HG02678 (cell line): ENCODE results near the gene GPRIN3.
"Not testable (repeated sequence)": the region's sequence is repeated elsewhere in the genome, so short reads cannot be mapped to it uniquely, and the experiment has no call there.

Experiments used
- ATAC-seq: cut with Tn5 transposase; IDR thresholded peaks from one replicate; pipeline ENCODE4 v1.9.1; 2021; ENCODE audit warnings: mild to moderate bottlenecking, moderate library complexity; ENCODE audit not compliant: unreplicated experiment

Gene GPRIN3

DNA sequence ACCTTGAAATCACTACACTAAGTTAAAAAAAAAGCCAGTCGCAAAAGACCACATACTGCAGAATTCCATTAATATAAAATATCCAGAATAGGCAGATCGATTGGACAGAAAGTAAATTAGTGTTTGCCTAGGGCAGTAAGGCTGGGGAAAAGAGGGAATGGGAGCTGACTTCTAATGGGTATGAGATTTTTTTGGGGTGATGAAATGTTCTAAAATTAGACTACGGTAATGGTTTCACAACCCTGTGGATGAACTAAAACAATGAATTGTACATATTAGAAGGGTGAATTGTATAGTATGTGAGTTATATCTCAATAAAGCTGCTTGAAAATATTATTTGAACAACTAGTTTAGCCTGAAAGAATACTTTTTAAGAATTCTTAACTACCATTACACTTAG, 6.7 kb upstream of the GPRIN3 start:
- no peak for ATAC-seq

- ATAC-seq = no peak
Measured at GRCh38 chr4:89312066-89312465, 4.5 kb upstream of the GPRIN3 start.

GRCh38 chr4:89311433-89311832, 3.8 kb upstream of the GPRIN3 start:
- no peak for ATAC-seq

- not testable (repeated sequence) for ATAC-seq
Measured at GRCh38 chr4:89309154-89309553, 1.6 kb upstream of the GPRIN3 start.

DNA sequence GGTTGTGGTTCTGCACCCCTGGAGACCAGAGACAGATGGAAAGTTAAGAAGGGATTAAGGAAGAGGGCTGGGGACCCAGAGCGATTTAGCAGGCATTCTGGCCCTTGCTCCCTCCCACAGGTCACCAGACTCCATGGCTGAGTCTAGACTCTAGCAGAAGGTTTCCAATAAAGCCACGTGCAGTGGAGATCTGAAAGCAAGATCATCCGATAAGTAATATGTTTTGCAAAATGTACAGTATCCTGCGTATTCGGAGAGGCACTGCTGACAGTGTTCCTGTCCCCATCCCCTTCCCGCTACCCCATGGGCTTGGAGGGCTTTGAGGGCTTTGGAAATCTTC, 531 bp upstream of the GPRIN3 start:
- peak; percentile 20 for ATAC-seq

GRCh38 chr4:89307178-89307445, 488 bp downstream of the GPRIN3 start:
- no peak for ATAC-seq

DNA sequence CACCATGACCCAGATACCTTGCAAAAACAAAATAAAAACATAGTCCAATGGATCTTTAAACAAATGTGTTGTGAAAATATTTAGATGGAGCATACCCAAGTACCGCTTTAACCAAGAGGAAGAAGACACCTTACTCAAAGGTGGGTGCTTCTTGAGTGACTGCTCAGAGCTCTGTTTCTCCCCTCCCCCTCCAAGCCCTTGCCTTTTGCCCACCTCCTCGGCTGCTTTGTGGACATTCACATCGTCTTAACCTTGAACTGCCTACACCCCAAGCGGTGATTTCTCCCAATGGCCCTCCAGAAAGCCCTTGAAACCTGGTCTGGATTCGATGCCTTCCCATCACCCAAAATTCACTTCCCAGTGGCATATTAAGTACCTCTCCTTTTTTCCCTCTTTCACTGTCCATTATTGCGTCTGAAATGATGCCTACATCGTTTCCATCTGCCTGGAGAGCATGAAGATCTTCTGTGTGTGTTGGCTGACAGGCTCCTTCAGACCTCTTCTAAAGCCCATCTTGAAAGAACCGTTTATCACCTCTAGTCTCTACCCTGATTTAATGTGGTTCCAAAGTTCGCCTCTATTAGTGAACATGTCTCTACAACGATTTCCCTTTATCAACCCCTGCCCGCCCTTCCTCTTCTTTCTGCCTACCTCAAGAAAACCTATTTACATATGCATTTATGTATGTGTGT, 968 bp downstream of the GPRIN3 start:
- ATAC-seq = no peak

GRCh38 chr4:89305712-89306437, 1.7 kb downstream of the GPRIN3 start:
- ATAC-seq = no peak

DNA sequence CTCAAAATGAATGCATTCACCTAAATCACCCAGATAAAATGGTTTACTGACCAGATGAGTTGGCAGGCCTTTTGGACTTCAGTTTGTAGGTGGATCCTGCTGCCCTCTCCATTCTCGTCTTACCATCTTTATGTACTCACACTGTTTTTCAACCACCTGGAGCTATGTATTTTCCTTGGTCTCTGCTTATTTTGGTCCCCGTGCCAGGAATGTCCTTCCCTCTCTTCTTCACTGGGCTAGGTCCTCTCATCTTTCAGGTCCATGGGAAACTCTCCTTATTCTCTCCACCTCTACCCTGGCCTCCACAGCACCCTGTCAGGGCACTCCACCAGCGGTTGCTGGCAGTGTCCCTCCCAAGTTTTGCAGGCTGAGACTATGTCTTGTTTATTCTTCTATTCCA, 2.6 kb downstream of the GPRIN3 start:
- no peak for ATAC-seq

DNA sequence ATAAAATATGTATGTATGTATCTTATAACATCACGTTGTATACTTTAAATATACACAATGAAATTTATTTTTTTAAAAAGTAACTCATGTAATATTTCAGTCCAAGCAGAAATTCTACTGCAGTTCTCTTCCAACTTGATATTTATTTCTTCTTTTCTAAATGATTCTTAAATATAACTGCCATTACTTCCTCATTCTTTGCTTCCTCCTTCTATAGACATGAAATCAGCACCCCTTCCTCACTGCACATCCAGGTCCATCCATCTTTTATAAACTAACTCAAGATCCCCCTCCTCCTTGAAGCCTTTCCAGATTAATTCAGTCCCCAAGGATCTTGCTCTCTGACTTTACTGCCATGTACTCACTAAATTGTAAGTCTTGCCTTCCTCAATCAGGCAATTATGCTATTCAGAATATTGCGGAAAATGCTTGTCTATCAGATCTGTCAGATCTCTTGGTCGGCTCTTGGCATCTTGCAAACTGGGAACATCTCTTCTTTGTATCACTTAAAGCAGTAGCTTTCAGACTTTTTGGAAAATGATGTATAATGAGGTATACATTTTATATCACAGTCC, 3.7 kb downstream of the GPRIN3 start:
- ATAC-seq = no peak

DNA sequence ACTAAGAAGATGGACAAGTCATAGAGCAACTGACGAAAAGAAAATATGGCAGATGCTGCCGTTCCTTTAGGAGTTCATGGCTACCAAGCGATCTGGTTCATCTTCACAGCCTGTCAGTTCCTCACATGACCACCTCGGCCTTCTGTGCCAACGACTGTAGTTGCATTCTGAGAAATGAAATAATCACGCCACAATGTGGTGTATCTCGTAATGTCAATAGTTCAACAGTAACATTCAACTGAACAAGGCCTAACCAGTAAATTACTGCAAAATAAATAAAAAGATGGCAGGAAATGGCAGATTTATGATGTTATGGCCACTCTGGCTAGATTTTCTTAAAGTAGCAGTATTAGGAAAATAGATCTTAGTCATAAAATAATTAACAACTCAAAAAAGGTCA, 4.4 kb downstream of the GPRIN3 start:
- ATAC-seq = no peak

- no peak for ATAC-seq
Measured at GRCh38 chr4:89301902-89302301, 5.7 kb downstream of the GPRIN3 start.

DNA sequence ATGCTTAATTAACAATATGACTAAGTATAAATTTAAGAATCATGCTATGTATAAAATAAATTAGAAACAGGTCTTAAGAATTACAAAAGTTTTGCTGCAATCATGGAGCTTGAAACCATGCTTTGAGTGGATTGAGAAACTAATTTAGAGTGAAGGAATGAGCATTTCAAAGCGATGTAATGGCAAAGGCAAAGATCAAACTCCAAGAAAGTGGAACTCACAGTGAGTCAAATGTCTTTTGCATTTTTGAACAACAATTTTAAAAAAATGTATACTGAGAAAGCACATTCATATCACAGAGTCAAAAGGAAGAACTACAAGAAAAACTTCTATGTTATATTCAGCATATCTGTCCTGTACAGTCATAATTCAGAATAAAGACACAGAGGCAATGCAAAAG, 6.6 kb downstream of the GPRIN3 start:
- ATAC-seq = no peak

- ATAC-seq = no peak
Measured at GRCh38 chr4:89300499-89300898, 7.1 kb downstream of the GPRIN3 start.

DNA sequence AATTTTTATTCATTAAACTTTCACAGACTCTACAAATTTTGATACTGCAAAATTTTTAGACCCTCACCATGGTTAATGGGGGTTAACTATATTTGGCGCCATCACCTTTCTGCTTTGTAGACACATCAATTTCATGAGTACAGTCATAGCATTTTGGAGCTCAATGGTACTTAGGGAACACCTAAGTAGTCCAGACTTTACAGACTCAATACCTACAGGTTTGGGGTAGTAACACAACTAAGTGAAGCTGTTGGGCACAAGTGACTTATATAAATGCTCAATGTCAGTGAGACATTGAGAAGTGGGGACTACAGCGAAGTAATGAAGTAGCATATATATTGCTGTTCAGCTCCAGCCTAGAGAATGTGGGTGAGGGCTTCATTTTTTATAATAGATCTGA, 7.5 kb downstream of the GPRIN3 start:
- no peak for ATAC-seq

GRCh38 chr4:89299153-89299791, 8.3 kb downstream of the GPRIN3 start:
- peak; percentile 43 for ATAC-seq

- ATAC-seq = no peak
Measured at GRCh38 chr4:89298788-89299152, 8.8 kb downstream of the GPRIN3 start.

DNA sequence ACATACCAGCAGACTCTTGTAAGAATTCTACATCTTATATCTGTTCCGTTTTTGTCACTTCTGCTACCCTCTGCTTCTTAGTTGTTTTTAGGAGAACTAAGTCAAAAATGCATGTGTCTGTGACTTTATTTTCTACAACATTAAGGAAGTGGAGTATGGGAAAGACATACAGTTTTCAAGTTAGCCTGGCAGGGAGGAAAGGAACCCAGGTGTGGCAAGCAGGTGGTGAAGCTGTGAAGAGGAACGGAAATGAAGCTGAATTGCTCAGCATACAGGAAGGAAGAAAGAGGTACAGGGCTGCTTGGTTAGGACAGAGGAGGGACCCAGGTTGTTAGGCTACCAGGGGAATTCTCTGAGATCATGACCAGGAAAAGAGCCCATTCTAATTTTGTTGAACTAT, 9.4 kb downstream of the GPRIN3 start:
- ATAC-seq = peak; percentile 58

GRCh38 chr4:89296896-89297295, 10.7 kb downstream of the GPRIN3 start:
- no peak for ATAC-seq

DNA sequence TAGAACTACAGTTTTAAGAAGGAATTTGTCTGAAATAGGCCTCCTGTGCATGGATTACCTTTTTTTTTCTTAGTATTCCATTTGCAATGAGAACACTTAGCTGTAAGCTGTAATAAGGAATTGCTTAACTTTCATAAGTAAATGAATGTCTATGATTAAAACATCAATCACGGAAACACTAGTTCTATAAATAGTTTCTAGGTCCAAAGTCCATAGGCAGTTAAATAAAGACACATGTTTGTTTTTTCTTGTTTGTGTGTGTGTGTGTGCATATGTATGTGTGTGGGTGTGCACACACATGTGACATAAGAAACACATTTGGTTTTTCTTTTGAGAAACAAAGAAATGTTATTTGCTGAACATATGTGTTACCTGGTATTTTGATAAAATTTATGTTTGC, 11.2 kb downstream of the GPRIN3 start:
- ATAC-seq = no peak

- ATAC-seq = no peak
Measured at GRCh38 chr4:89295415-89295927, 12.1 kb downstream of the GPRIN3 start.
